A204.1 (cell line): ENCODE data around the gene ADGRL2.

Experiments used
- FAIRE-seq: peaks from 2 replicates; lab custom pipeline; 2012; peaks lifted over from hg19 to GRCh38; lab: Jason Lieb, UNC

The ADGRL2 gene

GRCh38 chr1:81800695-81801650 lies at the start of gene ADGRL2:
Gene ADGRL2, plus strand, starts transcription at chr1:81800934. Its CDS starts 36,051 bp downstream, at chr1:81836985.
- no peak for FAIRE-seq

DNA sequence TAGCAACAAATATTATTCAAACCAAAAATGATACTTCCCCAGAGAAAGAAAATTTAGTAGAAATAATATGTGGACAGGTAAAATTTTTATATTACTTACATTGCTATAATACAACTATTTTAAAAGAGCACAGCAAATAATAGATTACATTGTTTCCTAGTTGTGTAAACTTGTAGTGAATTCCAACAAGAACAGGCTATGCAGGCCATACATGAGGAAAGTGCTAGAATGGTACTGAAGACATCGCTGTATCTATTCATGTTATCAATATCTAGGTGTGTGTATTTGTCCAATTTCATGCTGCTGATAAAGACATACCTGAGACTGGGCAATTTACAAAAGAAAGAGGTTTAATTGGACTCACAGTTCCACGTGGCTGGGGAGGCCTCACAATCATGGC lies 47.9 kb upstream of the ADGRL2 start:
- FAIRE-seq = no peak

DNA sequence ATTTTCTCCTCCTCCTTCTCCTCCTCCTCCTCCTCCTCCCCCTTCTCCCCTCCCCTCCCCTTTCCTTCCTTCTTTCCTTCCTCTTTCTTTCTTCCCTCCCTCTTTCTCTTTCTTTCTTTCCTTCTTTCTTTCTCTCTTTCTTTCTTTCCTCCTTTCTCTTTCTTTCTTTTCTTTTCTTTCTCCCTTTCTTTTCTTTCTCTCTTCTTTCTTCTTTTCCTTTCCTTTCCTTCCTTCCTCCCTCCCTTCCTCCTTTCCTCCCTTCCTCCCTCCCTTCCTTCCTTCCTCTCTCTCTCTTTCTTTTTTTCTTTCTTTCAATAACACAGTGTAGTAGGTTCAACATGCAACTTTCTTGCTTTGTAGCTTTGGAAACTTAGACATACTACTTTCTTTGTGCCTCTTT lies 46.3 kb upstream of the ADGRL2 start:
- FAIRE-seq = no peak

- no peak for FAIRE-seq
Measured at GRCh38 chr1:81756872-81757271, 43.9 kb upstream of the ADGRL2 start.

DNA sequence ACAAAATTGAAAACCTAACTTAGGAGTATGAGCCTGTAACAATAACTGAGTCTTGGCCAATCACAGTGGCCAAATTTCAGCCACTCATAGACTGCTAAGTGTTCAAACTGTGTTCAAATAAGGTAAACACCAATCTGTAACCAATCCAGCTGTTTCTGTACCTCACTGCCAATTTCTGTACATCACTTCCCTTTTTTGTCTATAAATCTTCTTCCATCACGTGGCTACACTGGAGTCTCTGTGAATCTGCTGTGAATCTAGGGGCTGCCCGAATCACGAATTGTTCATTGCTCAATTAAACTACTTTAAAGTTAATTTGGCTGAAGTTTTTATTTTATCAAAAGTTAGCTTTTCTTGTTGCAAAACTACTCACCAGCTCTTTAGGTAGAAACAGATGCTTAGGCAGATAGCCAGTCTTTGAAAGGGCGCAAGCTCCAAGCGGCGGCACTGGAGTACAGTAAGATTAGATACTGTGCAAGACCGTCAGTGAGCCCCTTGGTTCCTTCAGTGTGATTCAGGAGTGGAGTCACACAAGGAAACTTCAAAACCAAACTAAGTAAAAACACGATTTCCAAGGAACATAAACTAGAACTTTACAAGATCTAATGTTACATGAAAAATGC lies 43.2 kb upstream of the ADGRL2 start:
- no peak for FAIRE-seq

DNA sequence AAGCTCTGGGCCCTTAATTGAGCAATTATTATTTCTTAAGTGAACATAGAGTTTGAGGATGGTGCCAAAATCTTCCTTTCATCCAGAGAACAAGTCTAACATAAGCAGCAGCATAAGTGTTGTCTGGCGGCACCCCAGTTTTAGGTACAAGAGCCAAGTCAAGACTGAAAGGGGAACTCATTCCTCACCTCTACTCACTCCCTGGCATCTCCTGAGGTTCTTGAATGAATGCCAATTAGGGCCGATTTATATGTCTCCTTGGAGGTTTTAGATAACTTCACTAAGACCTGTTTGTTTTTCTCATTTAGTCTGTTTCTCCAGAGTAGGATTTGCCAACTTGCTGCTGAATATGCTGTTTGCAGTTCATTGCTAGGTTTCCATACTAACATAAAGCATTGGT lies 42.6 kb upstream of the ADGRL2 start:
- no peak for FAIRE-seq

GRCh38 chr1:81760477-81761097 lies 40.1 kb upstream of the ADGRL2 start:
- FAIRE-seq = peak; percentile 87

DNA sequence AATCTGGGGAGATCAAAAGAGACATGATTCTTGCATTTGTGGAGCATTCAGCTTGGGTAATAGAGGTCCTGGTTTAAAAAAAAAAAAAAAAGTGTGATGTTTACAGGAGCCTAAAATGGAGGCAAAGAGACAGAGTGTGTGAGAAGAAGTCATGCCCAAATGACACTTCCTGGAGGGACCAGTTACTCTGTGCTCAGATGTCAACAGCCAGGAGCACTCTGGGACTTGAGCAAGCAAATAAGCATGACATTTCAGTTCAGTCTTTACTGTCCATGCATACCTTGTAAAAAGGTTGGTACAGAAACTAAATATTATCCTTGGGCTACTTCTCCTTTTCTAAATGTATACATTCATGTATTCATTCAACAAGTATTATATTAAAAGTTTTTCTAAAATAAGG lies 25.2 kb upstream of the ADGRL2 start:
- FAIRE-seq = no peak

- no peak for FAIRE-seq
Measured at GRCh38 chr1:81780705-81781454, 19.9 kb upstream of the ADGRL2 start.

GRCh38 chr1:81781749-81782148 lies 19.0 kb upstream of the ADGRL2 start:
- FAIRE-seq = no peak

DNA sequence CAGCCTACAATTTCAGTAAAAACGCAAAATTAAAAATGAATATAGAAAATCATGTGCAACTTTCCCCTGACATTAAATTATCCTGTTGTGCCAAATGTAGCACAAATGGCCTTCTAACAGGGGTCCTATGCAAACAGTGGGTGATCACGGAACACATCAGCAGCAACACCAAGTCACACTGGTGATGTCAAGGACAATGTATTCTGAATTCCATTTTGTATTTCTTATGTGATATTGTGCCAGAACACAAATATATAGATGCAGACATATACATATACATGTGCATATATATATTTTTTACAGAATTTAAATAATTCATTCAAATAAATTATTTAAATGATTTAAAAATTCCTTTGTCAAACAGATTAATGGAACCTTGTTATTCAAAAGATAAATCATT lies 8.6 kb upstream of the ADGRL2 start:
- FAIRE-seq = no peak

GRCh38 chr1:81797701-81798100 lies 3.0 kb upstream of the ADGRL2 start:
- FAIRE-seq = no peak

- FAIRE-seq = no peak
Measured at GRCh38 chr1:81799939-81800694, 617 bp upstream of the ADGRL2 start.

DNA sequence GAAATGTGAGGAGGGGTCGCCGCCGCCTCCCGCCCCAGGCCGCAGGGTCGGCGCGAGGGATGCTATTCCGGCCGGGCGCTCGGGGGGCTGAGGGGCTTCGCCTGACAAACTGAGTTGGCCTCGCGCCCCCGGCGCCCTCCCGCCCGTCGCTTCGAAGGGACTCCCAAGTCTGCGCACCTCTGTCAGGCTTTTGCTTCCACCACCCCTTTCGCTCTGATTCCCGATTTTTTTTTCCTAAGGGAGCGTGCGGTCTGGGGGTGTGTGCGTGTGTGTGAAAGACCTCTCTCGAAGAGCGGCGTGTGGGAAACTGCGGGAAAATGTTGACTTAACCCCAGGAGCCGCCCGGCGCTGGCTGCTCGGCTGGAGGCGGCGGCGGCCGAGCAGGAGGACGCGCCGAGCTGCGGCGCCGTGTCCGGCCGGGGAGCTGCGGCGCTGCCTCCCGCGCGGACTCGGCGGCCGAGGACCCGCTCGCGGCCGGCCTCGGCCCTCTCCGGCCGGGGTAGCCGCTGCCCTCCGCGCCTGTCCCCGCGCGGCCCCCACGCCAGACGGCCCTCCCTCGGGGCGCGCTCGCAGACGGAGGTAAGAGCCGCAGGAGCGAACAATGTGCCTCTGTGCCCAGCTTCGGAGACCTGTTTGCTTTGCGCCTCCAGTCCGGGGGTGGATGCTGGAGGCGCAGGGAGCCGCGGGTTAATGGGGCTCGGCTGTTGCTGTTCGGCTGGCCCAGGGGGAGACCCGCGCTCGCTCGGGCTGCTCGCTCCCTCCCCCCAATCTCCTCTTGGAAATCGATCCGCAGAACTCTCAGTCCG lies 1.1 kb downstream of the ADGRL2 start:
- FAIRE-seq = no peak

DNA sequence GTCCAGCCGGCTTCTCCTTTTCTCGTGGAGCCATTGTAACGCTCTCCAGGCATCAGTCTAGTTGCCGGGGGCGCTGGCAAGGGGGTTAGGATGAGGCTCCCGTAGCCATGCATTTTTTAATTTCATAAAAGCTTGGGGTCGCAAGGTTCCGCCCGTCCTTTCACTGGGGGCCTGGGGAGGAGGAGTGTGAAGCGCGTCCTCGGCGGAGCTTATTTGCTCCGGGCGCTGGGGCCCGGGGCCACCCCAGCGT lies 1.6 kb downstream of the ADGRL2 start:
- FAIRE-seq = no peak

GRCh38 chr1:81802707-81803430 lies 2.1 kb downstream of the ADGRL2 start:
- no peak for FAIRE-seq

DNA sequence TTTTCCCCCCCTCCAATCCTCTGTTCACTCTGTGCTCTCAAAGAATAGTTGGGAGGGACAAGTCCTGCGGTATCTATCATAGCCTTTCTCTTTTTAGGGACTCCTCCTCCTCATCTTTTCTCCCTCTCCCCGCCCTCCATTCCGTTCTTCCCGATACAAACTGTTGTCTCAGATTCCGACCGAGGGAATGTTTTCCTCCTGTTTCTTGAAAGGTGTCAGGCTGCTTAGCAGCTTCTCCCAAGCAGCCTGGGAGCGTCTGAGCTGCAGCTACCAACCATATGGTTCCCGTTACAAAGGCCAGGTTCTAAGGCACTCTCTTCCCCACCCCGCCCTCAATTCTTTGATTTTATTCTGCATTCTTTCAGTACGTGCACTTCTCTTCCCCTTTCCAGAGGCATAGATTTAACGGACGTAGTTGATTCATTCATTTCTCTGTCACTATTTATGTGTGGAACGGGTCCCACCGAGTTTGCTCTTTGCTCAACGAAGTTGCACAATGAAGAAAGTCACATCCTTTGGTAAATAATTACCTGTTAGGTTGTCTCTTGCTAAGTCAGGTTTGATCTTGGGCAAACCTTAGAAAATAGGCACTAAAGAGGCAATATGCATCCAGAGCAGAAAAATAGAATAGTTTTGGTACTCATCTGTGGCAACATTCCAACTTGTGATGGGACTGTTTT lies 2.8 kb downstream of the ADGRL2 start:
- FAIRE-seq = no peak

- no peak for FAIRE-seq
Measured at GRCh38 chr1:81804312-81804711, 3.6 kb downstream of the ADGRL2 start.

- FAIRE-seq = no peak
Measured at GRCh38 chr1:81805537-81806431, 5.0 kb downstream of the ADGRL2 start.
